Measurements from ENCODE around the gene SMAP2. TPM values are rescaled to one million over a fixed set of nuclear protein-coding genes. Genes with fewer than 3 reads are reported as not detected.
"Not testable (repeated sequence)": the region's sequence is repeated elsewhere in the genome, so short reads cannot be mapped to it uniquely, and the experiment has no call there.

Gene SMAP2
- total RNA-seq, result 10 to 100 TPM; 36.7 to 55.2 (median 45.1) TPM

DNA sequence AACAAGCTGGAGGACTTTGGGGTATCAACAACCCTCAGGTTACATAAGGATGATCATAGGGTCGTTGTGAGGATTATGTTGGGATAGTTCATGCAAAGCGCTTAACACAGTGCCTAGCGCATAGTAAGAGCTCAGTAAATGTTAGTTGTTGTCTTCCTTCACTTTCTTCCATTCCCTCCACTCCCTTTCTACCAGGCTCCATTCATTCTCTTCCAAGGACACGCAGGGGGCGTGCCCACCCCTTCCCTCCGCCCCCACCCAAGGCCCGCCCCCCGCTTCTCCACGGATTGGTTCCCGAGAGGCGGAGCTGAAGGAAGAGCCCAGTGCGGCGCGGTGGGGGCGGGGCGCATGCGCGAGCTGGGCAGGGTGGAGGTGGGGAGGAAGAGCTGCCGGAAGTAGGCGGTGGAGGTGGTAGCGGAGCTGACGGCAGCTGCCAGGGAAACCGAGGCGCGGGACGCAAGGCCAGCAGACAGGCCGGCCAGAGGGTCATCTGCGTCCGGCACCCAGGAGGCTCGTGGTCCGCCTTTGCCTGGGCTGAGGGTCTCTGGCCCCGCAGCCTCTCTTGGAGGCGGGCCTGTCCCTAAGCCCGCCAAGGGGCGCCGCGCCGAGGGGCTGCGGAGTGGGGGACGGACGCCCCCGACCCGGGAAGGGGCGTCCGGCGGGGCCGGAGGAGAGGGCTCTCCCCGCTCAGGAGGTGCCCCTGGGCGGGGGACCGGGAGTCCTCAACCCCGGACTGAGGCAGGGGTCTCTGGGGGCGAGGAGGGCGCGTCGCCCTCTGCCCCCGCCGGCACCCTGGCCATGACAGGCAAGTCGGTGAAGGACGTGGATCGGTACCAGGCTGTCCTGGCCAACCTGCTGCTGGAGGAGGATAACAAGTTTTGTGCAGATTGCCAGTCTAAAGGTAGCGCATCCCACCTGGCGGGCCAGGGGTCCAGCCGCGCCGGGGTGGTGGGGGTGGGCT is at the start of gene SMAP2:
Gene SMAP2 (plus strand): TSS at position 405 of the 961 bp plus-strand sequence. CDS start 394 bp downstream, at position 799.
- Histone ChIP-seq H3K27ac (peak within 1 kb of the TSS; percentile 83 to 99 (median 94)), H3K9me3 (no peaks in the 10 kb centered on the region), H3K4me3 (peak within 1 kb of the TSS; percentile 96 to 100 (median 100)), H3K36me3 (no peaks in the 10 kb centered on the region), H3K27me3 (no peaks in the 10 kb centered on the region), H3K4me1 (peaks cover 4 to 22% (median 6%) of the 10 kb centered on the region in 4 donors)
- TF ChIP-seq, protein P1, sequence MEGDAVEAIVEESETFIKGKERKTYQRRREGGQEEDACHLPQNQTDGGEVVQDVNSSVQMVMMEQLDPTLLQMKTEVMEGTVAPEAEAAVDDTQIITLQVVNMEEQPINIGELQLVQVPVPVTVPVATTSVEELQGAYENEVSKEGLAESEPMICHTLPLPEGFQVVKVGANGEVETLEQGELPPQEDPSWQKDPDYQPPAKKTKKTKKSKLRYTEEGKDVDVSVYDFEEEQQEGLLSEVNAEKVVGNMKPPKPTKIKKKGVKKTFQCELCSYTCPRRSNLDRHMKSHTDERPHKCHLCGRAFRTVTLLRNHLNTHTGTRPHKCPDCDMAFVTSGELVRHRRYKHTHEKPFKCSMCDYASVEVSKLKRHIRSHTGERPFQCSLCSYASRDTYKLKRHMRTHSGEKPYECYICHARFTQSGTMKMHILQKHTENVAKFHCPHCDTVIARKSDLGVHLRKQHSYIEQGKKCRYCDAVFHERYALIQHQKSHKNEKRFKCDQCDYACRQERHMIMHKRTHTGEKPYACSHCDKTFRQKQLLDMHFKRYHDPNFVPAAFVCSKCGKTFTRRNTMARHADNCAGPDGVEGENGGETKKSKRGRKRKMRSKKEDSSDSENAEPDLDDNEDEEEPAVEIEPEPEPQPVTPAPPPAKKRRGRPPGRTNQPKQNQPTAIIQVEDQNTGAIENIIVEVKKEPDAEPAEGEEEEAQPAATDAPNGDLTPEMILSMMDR (IDR thresholded peaks at IDR 0.05), result no peak
- TF ChIP-seq EP300 (IDR thresholded peaks at IDR 0.05) (peak; percentile 32 to 77), POLR2A (IDR thresholded peaks at IDR 0.05) (peak; percentile 36 to 49)
- peak; percentile 90 to 91 for DNase-seq (ENCODE audit: low spot score in 2 of 2)
- WGBS, 2 donors, result 2 to 3% methylated on average over 45 of the region's 65 CpGs

DNA sequence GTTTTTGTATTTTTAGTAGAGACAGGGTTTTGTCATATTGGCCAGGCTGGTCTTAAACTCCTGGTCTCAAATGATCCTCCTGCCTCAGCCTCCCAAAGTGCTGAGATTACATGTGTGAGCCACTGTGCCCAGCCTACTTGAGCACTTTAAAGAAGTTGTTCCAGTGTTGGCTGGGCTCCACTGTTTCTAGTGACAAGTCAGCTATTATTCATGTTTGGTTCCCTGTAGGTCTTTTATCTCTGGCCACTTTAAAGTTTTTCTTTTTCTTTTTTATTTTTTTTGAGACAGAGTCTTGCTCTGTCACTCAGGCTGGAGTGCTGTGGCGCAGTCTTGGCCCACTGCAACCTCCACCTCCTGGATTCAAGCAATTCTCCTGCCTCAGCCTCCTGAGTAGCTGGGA is 42.1 kb upstream of the SMAP2 start:
- 29 to 91% methylated on average over 1 of the region's 1 CpG for WGBS, 2 donors
- H3K4me1 ChIP-seq; H3K27me3 ChIP-seq; H3K36me3 ChIP-seq; H3K27ac ChIP-seq; DNase-seq (ENCODE audit: low spot score in 2 of 2); H3K9me3 ChIP-seq; H3K4me3 ChIP-seq: not testable (repeated sequence)

- Histone ChIP-seq H3K36me3 (no peaks in the 10 kb centered on the region), H3K27ac (no peak overlapping the region), H3K4me1 (no peaks in the 10 kb centered on the region), H3K9me3 (no peaks in the 10 kb centered on the region), H3K4me3 (no peak overlapping the region), H3K27me3 (no peaks in the 10 kb centered on the region)
- WGBS, 2 donors, result 85 to 92% methylated on average over 1 of the region's 1 CpG
- no peak for TF ChIP-seq EP300 (IDR thresholded peaks at IDR 0.05)
- TF ChIP-seq, protein P1 (IDR thresholded peaks at IDR 0.05), result no peak
- no peak for TF ChIP-seq POLR2A (IDR thresholded peaks at IDR 0.05)
- no peak for DNase-seq (ENCODE audit: low spot score in 2 of 2)
Observed at GRCh38 chr1:40332695-40333094, 40.8 kb upstream of the SMAP2 start.

- Histone ChIP-seq H3K27me3 (no peaks in the 10 kb centered on the region), H3K27ac (no peak overlapping the region), H3K9me3 (no peaks in the 10 kb centered on the region), H3K4me1 (peaks cover 0 to 8% (median 0%) of the 10 kb centered on the region in 4 donors), H3K4me3 (no peak overlapping the region), H3K36me3 (no peaks in the 10 kb centered on the region)
- DNase-seq (ENCODE audit: low spot score in 2 of 2), result no peak
- TF ChIP-seq, protein P1 (IDR thresholded peaks at IDR 0.05), result no peak
- TF ChIP-seq POLR2A (IDR thresholded peaks at IDR 0.05), result no peak
- TF ChIP-seq EP300 (IDR thresholded peaks at IDR 0.05), result no peak
- WGBS, 2 donors, result 85% methylated on average over 8 of the region's 8 CpGs
Observed at GRCh38 chr1:40337443-40337842, 36.1 kb upstream of the SMAP2 start.

DNA sequence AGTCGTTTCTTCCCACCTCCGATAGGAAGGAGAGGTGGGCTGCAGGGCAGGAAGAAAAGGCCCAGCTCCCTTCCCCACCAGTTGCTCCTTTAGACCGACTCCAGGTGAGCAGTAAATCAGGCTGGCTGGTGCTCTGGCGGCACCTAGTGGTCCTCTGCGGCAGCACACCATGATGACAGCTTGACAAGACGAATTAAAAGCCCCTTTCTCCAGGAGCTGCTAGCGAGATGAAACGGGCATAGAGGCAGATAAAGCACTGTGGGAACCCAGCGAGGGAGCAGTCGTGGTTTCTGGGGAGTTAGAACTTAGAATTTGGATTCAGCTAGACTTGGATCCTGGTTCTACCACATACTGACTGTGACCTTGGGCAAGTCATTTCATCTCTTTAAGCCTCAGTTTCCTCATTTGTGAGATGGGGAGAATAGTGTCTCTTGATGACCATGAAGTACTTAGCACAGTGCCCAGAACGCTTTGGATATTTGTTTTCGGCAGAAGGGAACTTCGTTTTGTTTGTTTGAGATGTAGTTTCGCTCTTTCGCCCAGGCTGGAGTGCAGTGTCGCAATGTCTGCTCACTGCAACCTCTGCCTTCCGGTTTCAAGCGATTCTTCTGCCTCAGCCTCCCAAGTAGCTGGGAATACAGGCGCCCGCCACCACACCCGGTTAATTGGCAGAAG is 34.6 kb upstream of the SMAP2 start:
- no peak overlapping the region for H3K27ac ChIP-seq
- WGBS, 2 donors, result 31 to 39% methylated on average over 21 of the region's 21 CpGs
- DNase-seq (ENCODE audit: low spot score in 2 of 2), result peak; percentile 64 to 86
- no peaks in the 10 kb centered on the region for H3K36me3 ChIP-seq
- peaks cover 0 to 8% (median 0%) of the 10 kb centered on the region in 4 donors for H3K4me1 ChIP-seq
- no peak overlapping the region for H3K4me3 ChIP-seq
- no peaks in the 10 kb centered on the region for H3K9me3 ChIP-seq
- TF ChIP-seq POLR2A (IDR thresholded peaks at IDR 0.05), result no peak
- TF ChIP-seq, protein P1 (IDR thresholded peaks at IDR 0.05), result peak; percentile 92 to 95 (median 94)
- H3K27me3 ChIP-seq, result no peaks in the 10 kb centered on the region
